ENCODE measurements around the gene MDP1. TPM values are rescaled to one million over a fixed set of nuclear protein-coding genes. Genes with fewer than 3 reads are reported as not detected.

MDP1 gene
- total RNA-seq, 1 donor from 2014 or later = 22.6 TPM

GRCh38 chr14:24188251-24189058, 27.4 kb downstream of the MDP1 start, which contains the start of gene IPO4:
TSS of gene IPO4 (minus strand) at chr14:24188816. CDS start at chr14:24188787, 29 bp downstream.
- TF ChIP-seq CTCF (conservative IDR thresholded peaks at IDR 0.05) = no peak
- no peaks in the 10 kb centered on the region for H3K9me3 Mint-ChIP-seq
- H3K4me3 Mint-ChIP-seq = peak within 1 kb of the TSS; percentile 92
- DNase-seq (ENCODE audit: extremely low spot score, unreplicated experiment) = peak; percentile 94
- peaks cover 15% of the 10 kb centered on the region for H3K36me3 Mint-ChIP-seq
- H3K27me3 Mint-ChIP-seq = no peaks in the 10 kb centered on the region
- H3K4me1 Mint-ChIP-seq (ENCODE audit: unreplicated experiment) = peaks cover 19% of the 10 kb centered on the region
- peak within 1 kb of the TSS; percentile 88 for H3K27ac Mint-ChIP-seq

- no peak for TF ChIP-seq CTCF (conservative IDR thresholded peaks at IDR 0.05)
- DNase-seq (ENCODE audit: extremely low spot score, unreplicated experiment) = no peak
- H3K27me3 Mint-ChIP-seq = no peaks in the 10 kb centered on the region
- no peaks in the 10 kb centered on the region for H3K9me3 Mint-ChIP-seq
- H3K4me1 Mint-ChIP-seq (ENCODE audit: unreplicated experiment) = peaks cover 19% of the 10 kb centered on the region
- peak overlapping the region; percentile 88 for H3K27ac Mint-ChIP-seq
- H3K4me3 Mint-ChIP-seq = peak overlapping the region; percentile 92
- H3K36me3 Mint-ChIP-seq = peaks cover 9% of the 10 kb centered on the region
These were observed 28.3 kb downstream of the MDP1 start for GRCh38 chr14:24187539-24187915.

- Mint-ChIP-seq H3K36me3 (peaks cover 6% of the 10 kb centered on the region), H3K27me3 (no peaks in the 10 kb centered on the region), H3K4me1 (ENCODE audit: unreplicated experiment) (peaks cover 19% of the 10 kb centered on the region), H3K9me3 (no peaks in the 10 kb centered on the region), H3K4me3 (peak overlapping the region; percentile 79), H3K27ac (no peak overlapping the region)
- DNase-seq (ENCODE audit: extremely low spot score, unreplicated experiment) = no peak
- no peak for TF ChIP-seq CTCF (conservative IDR thresholded peaks at IDR 0.05)
These were observed 28.9 kb downstream of the MDP1 start for GRCh38 chr14:24186831-24187538.

- TF ChIP-seq CTCF (conservative IDR thresholded peaks at IDR 0.05) = no peak
- Mint-ChIP-seq H3K36me3 (peaks cover 10% of the 10 kb centered on the region), H3K27ac (peak overlapping the region; percentile 13), H3K9me3 (no peaks in the 10 kb centered on the region), H3K27me3 (no peaks in the 10 kb centered on the region), H3K4me1 (ENCODE audit: unreplicated experiment) (peaks cover 19% of the 10 kb centered on the region), H3K4me3 (no peak overlapping the region)
- DNase-seq (ENCODE audit: extremely low spot score, unreplicated experiment) = no peak
These were observed 30.1 kb downstream of the MDP1 start for GRCh38 chr14:24185741-24186140.

GRCh38 chr14:24185026-24185425, 30.8 kb downstream of the MDP1 start:
- Mint-ChIP-seq H3K36me3 (peaks cover 9% of the 10 kb centered on the region), H3K4me1 (ENCODE audit: unreplicated experiment) (peaks cover 20% of the 10 kb centered on the region), H3K9me3 (no peaks in the 10 kb centered on the region), H3K27me3 (no peaks in the 10 kb centered on the region), H3K27ac (no peak overlapping the region), H3K4me3 (no peak overlapping the region)
- DNase-seq (ENCODE audit: extremely low spot score, unreplicated experiment) = no peak
- no peak for TF ChIP-seq CTCF (conservative IDR thresholded peaks at IDR 0.05)

Measured in type B pancreatic cell (in vitro differentiated cells).